Effector CD8-positive, alpha-beta T cell (primary cell): ENCODE data around the gene TMEM174.
A peak's percentile ranks its signal among the peaks of the same experiment; 100 is the strongest.

ENCODE experiments used
- DNase-seq: peaks from one replicate; lab custom pipeline; 2025; lab: John Stamatoyannopoulos, UW

Gene TMEM174

DNA sequence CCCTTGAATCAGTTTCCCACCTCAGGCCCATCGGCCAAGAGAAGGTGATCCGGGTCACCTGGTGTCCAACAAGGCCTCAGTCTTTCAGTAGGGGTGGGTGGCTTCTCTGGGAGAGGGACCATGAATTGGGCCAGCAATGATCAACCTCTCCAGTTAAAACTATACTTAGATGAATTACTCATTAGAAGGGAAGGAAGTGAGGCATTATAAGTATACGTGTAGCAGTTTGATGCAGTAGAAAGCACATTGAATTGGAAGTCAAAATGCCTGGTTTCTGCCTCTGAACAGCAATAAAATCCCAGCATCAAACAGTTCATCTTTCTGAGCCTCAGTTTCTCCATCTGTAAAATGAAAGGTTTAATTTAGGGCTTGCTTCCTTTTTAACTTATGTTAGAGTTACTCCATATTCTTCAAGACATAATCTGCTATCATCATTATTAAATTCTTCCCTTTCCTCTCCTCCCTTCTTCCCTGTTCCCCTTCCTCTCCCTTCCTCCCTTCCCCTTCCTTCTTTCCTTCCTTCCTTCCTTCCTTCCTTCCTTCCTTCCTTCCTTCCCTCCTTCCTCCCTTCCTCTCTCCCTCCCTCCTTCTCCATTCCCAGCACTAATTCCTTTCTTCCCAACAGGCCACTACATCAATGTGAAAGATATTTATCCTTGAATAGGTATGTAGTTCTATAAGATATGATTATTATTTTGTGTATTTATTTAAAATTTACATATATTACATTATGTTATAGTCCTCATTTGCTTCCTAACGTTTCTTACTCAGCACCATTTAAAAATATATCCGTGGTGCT is 18.6 kb upstream of the TMEM174 start:
- DNase-seq: no peak

- no peak for DNase-seq
Observed at GRCh38 chr5:73155271-73156222, 17.4 kb upstream of the TMEM174 start.

- no peak for DNase-seq
Observed at GRCh38 chr5:73157414-73158303, 15.3 kb upstream of the TMEM174 start.

- no peak for DNase-seq
Observed at GRCh38 chr5:73158313-73158712, 14.7 kb upstream of the TMEM174 start.

GRCh38 chr5:73160239-73160671 is 12.7 kb upstream of the TMEM174 start:
- DNase-seq: peak; percentile 1

DNA sequence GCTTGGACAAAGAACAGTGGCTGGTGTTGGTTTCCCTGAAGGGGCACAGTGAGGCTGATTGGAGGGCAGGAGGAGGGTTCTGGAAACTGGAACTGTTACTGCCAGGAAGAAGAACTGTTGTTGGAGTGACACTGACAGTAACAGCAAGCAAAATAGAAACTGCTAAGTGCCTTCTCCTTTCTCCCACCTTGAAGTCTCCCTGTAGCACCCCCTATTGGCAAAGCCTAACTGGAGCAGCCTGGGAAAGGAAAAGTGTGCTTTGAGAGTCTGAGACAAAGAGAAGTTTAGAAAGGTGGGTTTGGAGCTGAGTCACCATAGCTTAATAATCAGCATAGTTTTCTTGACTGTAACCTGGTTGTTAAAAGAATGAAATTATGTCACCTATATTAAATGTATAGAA is 2.5 kb upstream of the TMEM174 start:
- no peak for DNase-seq

- DNase-seq: no peak
Observed at GRCh38 chr5:73171495-73171894, 1.5 kb upstream of the TMEM174 start.

DNA sequence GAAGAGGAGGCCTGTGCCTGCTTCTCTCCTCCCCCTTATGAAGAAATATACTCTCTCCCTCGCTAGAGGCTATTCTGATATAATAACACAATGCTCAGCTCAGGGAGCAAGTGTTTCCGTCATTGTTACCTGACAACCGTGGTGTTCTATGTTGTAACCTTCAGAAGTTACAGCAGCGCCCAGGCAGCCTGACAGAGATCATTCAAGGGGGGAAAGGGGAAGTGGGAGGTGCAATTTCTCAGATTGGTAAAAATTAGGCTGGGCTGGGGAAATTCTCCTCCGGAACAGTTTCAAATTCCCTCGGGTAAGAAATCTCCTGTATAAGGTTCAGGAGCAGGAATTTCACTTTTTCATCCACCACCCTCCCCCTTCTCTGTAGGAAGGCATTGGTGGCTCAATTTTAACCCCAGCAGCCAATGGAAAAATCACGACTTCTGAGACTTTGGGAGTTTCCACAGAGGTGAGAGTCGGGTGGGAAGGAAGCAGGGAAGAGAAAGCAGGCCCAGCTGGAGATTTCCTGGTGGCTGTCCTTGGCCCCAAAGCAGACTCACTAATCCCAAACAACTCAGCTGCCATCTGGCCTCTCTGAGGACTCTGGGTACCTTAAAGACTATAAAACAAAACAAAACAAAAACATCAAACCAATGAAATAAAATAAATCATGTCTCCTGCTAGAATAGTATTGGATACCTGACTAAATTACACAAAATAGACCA is 1.3 kb downstream of the TMEM174 start:
- DNase-seq: no peak

GRCh38 chr5:73176250-73176649 is 3.3 kb downstream of the TMEM174 start:
- no peak for DNase-seq

DNA sequence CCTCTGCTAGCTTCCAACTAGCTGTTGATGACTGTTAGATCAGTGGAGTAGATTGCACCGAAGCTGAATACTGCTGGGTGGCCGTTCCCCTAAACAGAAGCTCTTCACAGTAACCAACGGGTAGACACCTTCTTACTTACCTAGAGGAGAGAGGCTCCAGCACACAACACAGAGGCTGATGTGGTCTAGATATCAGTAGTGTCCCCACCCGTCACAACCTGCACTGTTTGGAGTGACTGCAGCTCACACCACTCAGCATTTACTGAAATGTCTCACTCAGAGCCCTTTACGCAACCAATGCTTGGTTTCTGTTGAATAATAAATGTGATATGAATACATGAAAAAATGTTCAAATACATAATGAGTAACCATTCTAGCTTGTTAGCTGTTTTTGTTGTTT is 5.3 kb downstream of the TMEM174 start:
- no peak for DNase-seq

GRCh38 chr5:73179730-73180129 is 6.7 kb downstream of the TMEM174 start:
- no peak for DNase-seq

- DNase-seq: no peak
Observed at GRCh38 chr5:73180566-73180965, 7.6 kb downstream of the TMEM174 start.

GRCh38 chr5:73182307-73182706 is 9.3 kb downstream of the TMEM174 start:
- no peak for DNase-seq

DNA sequence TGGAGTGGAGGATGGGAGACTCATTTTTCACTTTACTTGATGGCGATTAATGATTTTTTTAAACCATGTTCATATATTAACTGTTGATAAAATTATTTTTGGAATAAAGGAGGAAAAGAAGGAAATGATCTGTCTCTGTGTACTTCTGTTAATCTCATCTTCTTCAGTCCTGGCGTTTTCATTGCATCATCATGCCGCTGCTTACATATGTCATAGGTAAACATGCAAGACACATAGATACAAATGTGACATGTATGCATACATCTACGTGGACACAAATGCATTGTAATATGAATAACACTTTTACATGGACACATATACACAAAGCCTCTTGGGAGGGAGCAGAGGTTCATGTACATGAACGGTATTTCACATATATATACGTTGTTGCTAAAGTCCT is 10.0 kb downstream of the TMEM174 start:
- DNase-seq: no peak

GRCh38 chr5:73183481-73183891 is 10.5 kb downstream of the TMEM174 start:
- DNase-seq: no peak

GRCh38 chr5:73186976-73187375 is 14.0 kb downstream of the TMEM174 start:
- DNase-seq: no peak

DNA sequence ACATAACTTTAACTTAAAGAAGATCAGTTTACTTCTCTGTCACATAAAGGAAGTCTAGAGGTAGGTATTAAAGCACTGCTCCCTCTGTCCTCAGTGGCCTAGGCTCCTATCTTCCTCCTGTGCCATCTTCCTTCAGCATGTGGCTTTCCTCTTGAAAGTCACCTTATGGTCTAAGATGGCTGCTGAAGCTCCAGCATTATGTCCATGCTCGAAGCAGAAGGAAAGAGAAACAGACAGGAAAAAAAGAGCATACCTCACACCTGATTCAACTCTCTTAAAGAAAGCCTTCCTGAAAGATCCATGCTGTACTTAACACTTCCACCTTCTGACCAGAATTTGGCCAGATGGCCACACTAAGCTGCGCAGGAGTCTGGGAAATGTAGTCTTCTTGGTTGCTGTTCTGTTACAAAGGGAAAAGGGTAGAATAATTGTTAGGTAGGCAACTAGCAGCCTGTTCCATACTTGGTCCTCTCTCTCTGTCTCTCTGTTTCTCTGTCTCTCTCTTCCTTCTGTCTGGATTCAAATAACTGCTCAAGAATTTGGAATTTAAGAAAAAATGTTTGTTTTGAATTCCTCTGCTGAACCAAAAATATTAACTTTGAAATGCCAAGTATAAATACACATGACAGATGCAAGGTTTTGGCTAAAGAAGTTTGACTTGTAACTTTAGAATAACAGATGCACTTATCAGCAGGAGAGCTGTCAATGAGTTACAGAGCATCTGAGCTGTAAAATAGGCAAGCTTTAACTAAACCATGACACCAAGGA is 16.0 kb downstream of the TMEM174 start:
- DNase-seq: no peak

- no peak for DNase-seq
Observed at GRCh38 chr5:73189871-73190376, 16.9 kb downstream of the TMEM174 start.

- DNase-seq: no peak
Observed at GRCh38 chr5:73192370-73192769, 19.4 kb downstream of the TMEM174 start.

DNA sequence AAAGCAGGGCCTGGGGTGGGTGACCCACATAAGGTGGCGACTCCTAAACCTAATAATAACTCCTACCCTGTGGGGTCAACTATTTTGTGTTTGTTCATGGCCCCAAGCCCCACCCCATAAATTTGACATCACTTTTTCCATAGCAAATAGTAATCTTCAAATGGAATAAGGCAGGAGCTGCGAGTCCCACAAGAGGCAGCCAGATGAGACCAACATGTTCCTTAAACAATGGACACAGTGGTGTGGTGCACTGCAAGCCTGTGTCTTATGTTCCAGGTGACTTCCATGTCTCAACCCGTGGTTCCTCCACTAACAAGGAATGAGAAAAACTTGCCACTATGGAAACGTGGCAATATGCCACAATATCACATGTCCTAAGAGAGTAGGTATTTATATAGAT is 20.6 kb downstream of the TMEM174 start:
- no peak for DNase-seq
